Fibroblast of lung (primary cell): ENCODE measurements around the gene TUBB. TPM values are rescaled to one million over a fixed set of nuclear protein-coding genes. Genes with fewer than 3 reads are reported as not detected.

Experiments
- DNase-seq, 2 donors: peaks; one replicate each; pipeline versions ENCODE4 v3.0.0 to v3.0.0-alpha.2; 2010; ENCODE audit warnings: low read depth in 2 of 2
- H2AFZ ChIP-seq: 2 replicates; pipeline ENCODE4 v1.5.1; 2012; ENCODE audit warnings: low read length, control low read depth, inconsistent platforms
- H3K27ac ChIP-seq: 2 replicates; pipeline ENCODE4 v1.5.1; 2011; ENCODE audit warnings: low read length, control low read depth; ENCODE audit not compliant: insufficient read depth
- H3K27me3 ChIP-seq: 2 replicates; pipeline ENCODE4 v1.5.1; 2011; ENCODE audit warnings: mild to moderate bottlenecking, low read length; ENCODE audit not compliant: control insufficient read depth, insufficient read depth
- H3K36me3 ChIP-seq: 2 replicates; pipeline ENCODE4 v1.5.1; 2011; ENCODE audit warnings: low read length; ENCODE audit not compliant: control insufficient read depth, insufficient read depth
- H3K4me1 ChIP-seq: 2 replicates; pipeline ENCODE4 v1.5.1; 2011; ENCODE audit warnings: low read length; ENCODE audit not compliant: control insufficient read depth, insufficient read depth; ENCODE audit errors: extremely low read depth
- H3K4me2 ChIP-seq: 2 replicates; pipeline ENCODE4 v1.5.1; 2011; ENCODE audit warnings: low read length, control low read depth; ENCODE audit not compliant: insufficient read depth; ENCODE audit errors: extremely low read depth
- H3K4me3 ChIP-seq, 4 experiments: fragments of 200-600 bp in 1 of 4; sonication (generic) in 1 of 4; replicated peaks in 1 of 4; 2 replicates each; pipeline ENCODE4 v1.5.1; 2011 to 2016; ENCODE audit warnings: low read length in 4 of 4, low read depth in 3 of 4, mild to moderate bottlenecking in 3 of 4, control low read depth in 2 of 4, inconsistent platforms in 1 of 4, mixed read lengths in 1 of 4; ENCODE audit not compliant: insufficient read depth in 1 of 4; ENCODE audit errors: control extremely low read depth in 1 of 4
- H3K79me2 ChIP-seq: 2 replicates; pipeline ENCODE4 v1.5.1; 2012; ENCODE audit warnings: mild to moderate bottlenecking, low read length, inconsistent platforms; ENCODE audit not compliant: control insufficient read depth, insufficient read depth
- H3K9ac ChIP-seq: 2 replicates; pipeline ENCODE4 v1.5.1; 2011; ENCODE audit warnings: mild to moderate bottlenecking, low read length, control low read depth; ENCODE audit not compliant: insufficient read depth
- H3K9me3 ChIP-seq: 2 replicates; pipeline ENCODE4 v1.5.1; 2012; ENCODE audit warnings: low read depth, low read length; ENCODE audit not compliant: control insufficient read depth, insufficient read depth
- H4K20me1 ChIP-seq: 2 replicates; pipeline ENCODE4 v1.5.1; 2011; ENCODE audit warnings: low read length; ENCODE audit not compliant: control insufficient read depth, insufficient read depth; ENCODE audit errors: extremely low read depth
- CTCF ChIP-seq, 2 donors: IDR thresholded peaks in 1 of 2; conservative IDR thresholded peaks in 1 of 2; 1 replicate in 1 of 2; 2 replicates in 1 of 2; pipeline ENCODE4 v1.5.1; 2011 to 2012; ENCODE audit warnings: low read length in 2 of 2, control low read depth in 1 of 2, inconsistent platforms in 1 of 2, low read depth in 1 of 2, mild to moderate bottlenecking in 1 of 2
- EZH2 ChIP-seq: IDR thresholded peaks from 2 replicates; pipeline ENCODE4 v1.5.1; 2012; ENCODE audit warnings: low read length, control low read depth, mild to moderate bottlenecking; ENCODE audit errors: missing control alignments
- polyA plus RNA-seq, 2 donors: library from polyadenylated mRNA; depleted of rRNA in 1 of 2; stranded (reverse) in 1 of 2; unstranded in 1 of 2; fragments of >200 nt; gene quantifications; 2 replicates each; pipeline ENCODE4 v1.2.1, GENCODE V29; 2011 to 2012; ENCODE audit warnings: missing spikeins in 1 of 2
- total RNA-seq: library from RNA; depleted of rRNA; stranded (reverse); fragments of >200 nt; gene quantifications from 2 replicates; pipeline ENCODE4 v1.2.1, GENCODE V29; 2014

Gene TUBB
- total and polyA plus RNA-seq, 2 donors (not counting 1 experiment from before 2014, with no cell fraction given), result 551 to 1,493 TPM

GRCh38 chr6:30689985-30690384 lies 30.2 kb upstream of the TUBB start:
- Histone ChIP-seq H2AFZ (no peak overlapping the region), H3K27ac (peak overlapping the region; percentile 99), H3K4me2 (peak overlapping the region; percentile 91), H3K79me2 (peaks cover 46% of the 10 kb centered on the region), H3K4me3 (peak overlapping the region; percentile 75 to 95 (median 81)), H3K9ac (peak overlapping the region; percentile 69), H3K9me3 (no peaks in the 10 kb centered on the region), H3K36me3 (peaks cover 2% of the 10 kb centered on the region), H4K20me1 (no peaks in the 10 kb centered on the region), H3K4me1 (peaks cover 27% of the 10 kb centered on the region), H3K27me3 (no peaks in the 10 kb centered on the region)
- TF ChIP-seq CTCF (conservative IDR thresholded peaks at IDR 0.05 in 1 of 2, IDR thresholded peaks at IDR 0.05 in 1 of 2; ENCODE audit: low read depth in 1 of 2, low read length in 2 of 2), result no peak
- no peak for TF ChIP-seq EZH2
- no peak for DNase-seq

- Histone ChIP-seq H2AFZ (peak within 1 kb of the TSS; percentile 97), H3K4me1 (peaks cover 29% of the 10 kb centered on the region), H3K27ac (peak within 1 kb of the TSS; percentile 99), H3K9ac (peak within 1 kb of the TSS; percentile 69), H3K9me3 (no peaks in the 10 kb centered on the region), H4K20me1 (no peaks in the 10 kb centered on the region), H3K27me3 (no peaks in the 10 kb centered on the region), H3K4me3 (peak within 1 kb of the TSS; percentile 75 to 95 (median 81)), H3K4me2 (peak within 1 kb of the TSS; percentile 96), H3K79me2 (peaks cover 39% of the 10 kb centered on the region), H3K36me3 (no peaks in the 10 kb centered on the region)
- peak; percentile 77 to 80 for DNase-seq
- no peak for TF ChIP-seq EZH2
- no peak for TF ChIP-seq CTCF (conservative IDR thresholded peaks at IDR 0.05 in 1 of 2, IDR thresholded peaks at IDR 0.05 in 1 of 2; ENCODE audit: low read depth in 1 of 2, low read length in 2 of 2)
These were observed 29.5 kb upstream of the TUBB start, which contains the start of gene NRM for GRCh38 chr6:30690403-30691207. Gene NRM (minus strand): TSS chr6:30690984. CDS start chr6:30690974, 10 bp downstream.

- H3K4me1 ChIP-seq, result peaks cover 29% of the 10 kb centered on the region
- peak overlapping the region; percentile 31 to 95 (median 66) for H3K4me3 ChIP-seq
- peak overlapping the region; percentile 96 for H3K4me2 ChIP-seq
- H4K20me1 ChIP-seq, result no peaks in the 10 kb centered on the region
- no peak for DNase-seq
- H3K9ac ChIP-seq, result peak overlapping the region; percentile 49
- H3K27ac ChIP-seq, result peak overlapping the region; percentile 99
- TF ChIP-seq EZH2 (no peak), CTCF (conservative IDR thresholded peaks at IDR 0.05 in 1 of 2, IDR thresholded peaks at IDR 0.05 in 1 of 2; ENCODE audit: low read depth in 1 of 2, low read length in 2 of 2) (no peak)
- H3K36me3 ChIP-seq, result no peaks in the 10 kb centered on the region
- H2AFZ ChIP-seq, result peak overlapping the region; percentile 35
- H3K27me3 ChIP-seq, result no peaks in the 10 kb centered on the region
- peaks cover 32% of the 10 kb centered on the region for H3K79me2 ChIP-seq
- H3K9me3 ChIP-seq, result no peaks in the 10 kb centered on the region
These were observed 28.8 kb upstream of the TUBB start for GRCh38 chr6:30691208-30691847.
